B cell (primary cell): Measurements from ENCODE around the gene ELL. TPM values are rescaled to one million over a fixed set of nuclear protein-coding genes. Genes with fewer than 3 reads are reported as not detected.

Experiments used
- polyA plus RNA-seq: library from polyadenylated mRNA; depleted of rRNA; stranded (reverse); fragments of >200 nt; gene quantifications from 2 replicates; pipeline ENCODE4 v1.2.3, GENCODE V29; 2012
- total RNA-seq, 2 donors: library from RNA; stranded (reverse); fragments of 120-200 nt in 1 of 2; gene quantifications; 1 replicate in 1 of 2; 2 replicates in 1 of 2; pipeline versions ENCODE4 v1.2.3 to v1.2.4, GENCODE V29; 2013 to 2022

The ELL gene
- total and polyA plus RNA-seq, 2 donors (not counting 1 experiment from before 2014, with no cell fraction given) = 21.2 to 31.4 TPM

Other genes with a start within 250 kb of the ELL start
- 63.6 and 67.7 TPM in 2 replicates for gene IQCN, start 247.6 kb downstream of the ELL start, total RNA-seq
- gene IQCN, start 247.6 kb downstream of the ELL start, polyA plus RNA-seq = 52.0 and 106 TPM in 2 replicates
- gene JUND, start 240.4 kb downstream of the ELL start, total RNA-seq = 608 and 628 TPM in 2 replicates
- gene JUND, start 240.4 kb downstream of the ELL start, polyA plus RNA-seq = 5,593 and 7,730 TPM in 2 replicates
- 66.3 and 70.0 TPM in 2 replicates for gene LSM4, start 199.0 kb downstream of the ELL start, total RNA-seq
- 79.2 and 86.1 TPM in 2 replicates for gene LSM4, start 199.0 kb downstream of the ELL start, polyA plus RNA-seq
- 14.1 and 17.6 TPM in 2 replicates for gene PGPEP1, start 181.5 kb downstream of the ELL start, total RNA-seq
- gene PGPEP1, start 181.5 kb downstream of the ELL start, polyA plus RNA-seq = 16.3 and 20.9 TPM in 2 replicates
- gene GDF15, start 135.9 kb downstream of the ELL start, total RNA-seq = not detected in 2 replicates
- 0.17 and 0.19 TPM in 2 replicates for gene GDF15, start 135.9 kb downstream of the ELL start, polyA plus RNA-seq
- gene LRRC25, start 124.4 kb downstream of the ELL start, total RNA-seq = 2.4 and 2.8 TPM in 2 replicates
- gene LRRC25, start 124.4 kb downstream of the ELL start, polyA plus RNA-seq = 3.3 and 5.7 TPM in 2 replicates
- 37.0 and 43.5 TPM in 2 replicates for gene SSBP4, start 102.7 kb downstream of the ELL start, total RNA-seq
- 53.5 and 64.2 TPM in 2 replicates for gene SSBP4, start 102.7 kb downstream of the ELL start, polyA plus RNA-seq
- 17.6 and 22.6 TPM in 2 replicates for gene ISYNA1, start 83.9 kb downstream of the ELL start, total RNA-seq
- gene ISYNA1, start 83.9 kb downstream of the ELL start, polyA plus RNA-seq = 28.3 and 41.9 TPM in 2 replicates
- gene FKBP8, start 21.5 kb upstream of the ELL start, total RNA-seq = 148 and 150 TPM in 2 replicates
- 138 and 163 TPM in 2 replicates for gene FKBP8, start 21.5 kb upstream of the ELL start, polyA plus RNA-seq
- 88.5 and 90.0 TPM in 2 replicates for gene KXD1, start 35.8 kb upstream of the ELL start, total RNA-seq
- 138 and 166 TPM in 2 replicates for gene KXD1, start 35.8 kb upstream of the ELL start, polyA plus RNA-seq
- 1,690 and 1,837 TPM in 2 replicates for gene UBA52, start 49.8 kb upstream of the ELL start, total RNA-seq
- gene UBA52, start 49.8 kb upstream of the ELL start, polyA plus RNA-seq = 4,684 and 5,694 TPM in 2 replicates
- gene REX1BD, start 66.7 kb upstream of the ELL start, total RNA-seq = 78.1 and 90.9 TPM in 2 replicates
- 164 and 180 TPM in 2 replicates for gene REX1BD, start 66.7 kb upstream of the ELL start, polyA plus RNA-seq
- gene CRLF1, start 84.7 kb upstream of the ELL start, total RNA-seq = not detected in 2 replicates
- gene CRLF1, start 84.7 kb upstream of the ELL start, polyA plus RNA-seq = not detected in 2 replicates
- not detected in 2 replicates for gene TMEM59L, start 90.8 kb upstream of the ELL start, total RNA-seq
- not detected in 2 replicates for gene TMEM59L, start 90.8 kb upstream of the ELL start, polyA plus RNA-seq
- gene KLHL26, start 115.0 kb upstream of the ELL start, total RNA-seq = 10.0 and 14.6 TPM in 2 replicates
- 5.0 and 5.9 TPM in 2 replicates for gene KLHL26, start 115.0 kb upstream of the ELL start, polyA plus RNA-seq
- gene CRTC1, start 161.6 kb upstream of the ELL start, total RNA-seq = 30.1 and 31.9 TPM in 2 replicates
- gene CRTC1, start 161.6 kb upstream of the ELL start, polyA plus RNA-seq = 14.3 and 15.9 TPM in 2 replicates